Measurements from ENCODE around the gene JARID2. TPM values are rescaled to one million over a fixed set of nuclear protein-coding genes. Genes with fewer than 3 reads are reported as not detected.

The JARID2 gene
- total and polyA plus RNA-seq, 2 of the 8 experiments (the other 6 are each of a cell fraction or from before 2014, with no cell fraction given), result 60.1 to 239 TPM

DNA sequence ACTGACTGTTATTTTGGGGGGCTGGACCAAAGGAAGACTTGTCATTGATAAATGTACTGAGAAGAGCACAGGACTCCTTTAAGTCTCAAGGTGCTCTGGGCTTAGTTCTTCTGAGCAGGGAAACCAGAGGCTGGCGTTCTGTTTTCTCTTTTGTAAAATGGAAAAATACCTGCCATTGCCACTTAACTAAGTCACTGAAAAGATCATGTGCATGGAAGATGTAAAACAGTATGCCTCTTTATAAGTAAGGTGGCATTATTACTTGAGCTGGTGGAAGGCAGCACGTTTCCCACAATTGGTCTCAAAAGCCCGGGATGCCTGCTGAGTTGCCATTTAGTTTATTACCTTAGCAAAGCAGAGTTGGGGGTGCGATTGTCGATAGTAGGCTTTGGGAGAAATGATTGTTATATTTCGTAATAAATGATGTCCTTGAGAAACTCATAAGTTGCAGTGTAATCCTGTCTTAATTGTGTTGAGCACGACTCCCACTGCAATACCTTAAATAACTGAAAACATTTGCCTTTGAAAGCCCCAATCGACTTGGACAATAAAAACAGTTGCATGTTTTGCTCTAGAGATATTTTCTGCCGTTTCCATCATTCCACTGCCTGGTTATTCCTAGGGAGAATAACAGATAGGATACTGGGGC is 3.6 kb downstream of the JARID2 start:
- Histone ChIP-seq H3K4ac (replicated peaks; ENCODE audit: insufficient read length, low read depth, low read length) (no peak overlapping the region), H4K5ac (ENCODE audit: insufficient read length, low read depth, low read length) (no peak overlapping the region), H4K20me1 (replicated peaks in 1 of 2; ENCODE audit: control insufficient read depth in 1 of 2, insufficient read depth in 2 of 2, low read length in 2 of 2) (peaks cover 47 to 61% of the 10 kb centered on the region in 2 experiments), H3K18ac (ENCODE audit: extremely low read depth, low read length) (no peak overlapping the region), H4K8ac (ENCODE audit: extremely low read depth, insufficient read depth, low read length) (no peak overlapping the region), H2AK5ac (ENCODE audit: low read depth, low read length) (no peak overlapping the region), H3K56ac (replicated peaks; ENCODE audit: insufficient read length, low read depth, low read length) (no peak overlapping the region), H3K4me1 (replicated peaks in 1 of 4; ENCODE audit: control insufficient read depth in 3 of 4, insufficient read depth in 4 of 4, low read length in 3 of 4) (peaks cover 8 to 18% (median 11%) of the 10 kb centered on the region in 4 experiments), H2AFZ (ENCODE audit: low read length) (no peak overlapping the region), H2BK5ac (ENCODE audit: low read depth, low read length) (peak overlapping the region; percentile 76; the same call in 1 of the 2 replicates), H2BK120ac (replicated peaks; ENCODE audit: low read depth, low read length) (no peak overlapping the region), H3K27ac (ENCODE audit: low read depth, low read length) (no peak overlapping the region), H2BK15ac (ENCODE audit: low read length) (no peak overlapping the region), H3K14ac (ENCODE audit: insufficient read length) (no peak overlapping the region), H2BK12ac (ENCODE audit: low read depth, low read length) (no peak overlapping the region), H3K36me3 (ENCODE audit: control insufficient read depth in 2 of 4, insufficient read depth in 4 of 4, low read length in 3 of 4) (peaks cover 0 to 14% (median 5%) of the 10 kb centered on the region in 4 experiments; a peak in 2 of 8 replicates), H3K9ac (replicated peaks in 1 of 4; ENCODE audit: extremely low read depth in 1 of 4, low read depth in 3 of 4, low read length in 3 of 4) (peak overlapping the region in 2 of 4 experiments; percentile 17 to 26; a peak in 4 of 7 replicates), H3K27me3 (replicated peaks in 1 of 4; ENCODE audit: control insufficient read depth in 3 of 4, extremely low read depth in 1 of 4, insufficient read depth in 3 of 4, low read length in 3 of 4) (no peaks in the 10 kb centered on the region), H3K9me3 (ENCODE audit: insufficient read depth in 2 of 2, low read depth in 1 of 2, low read length in 1 of 2) (no peaks in the 10 kb centered on the region), H4K91ac (replicated peaks; ENCODE audit: insufficient read length, low read length) (no peak overlapping the region), H3K4me3 (ENCODE audit: extremely low read depth in 1 of 4, insufficient read depth in 2 of 4, low read depth in 3 of 4, low read length in 4 of 4) (peak overlapping the region; percentile 70 to 94 (median 78); a peak in 7 of 8 replicates), H3K4me2 (ENCODE audit: insufficient read depth in 1 of 2, low read depth in 2 of 2, low read length in 2 of 2) (peak overlapping the region; percentile 81 to 89), H3K79me1 (ENCODE audit: low read depth, low read length) (no peaks in the 10 kb centered on the region), H2BK20ac (ENCODE audit: low read length) (no peak overlapping the region), H3K23me2 (ENCODE audit: low read depth, low read length) (peaks cover 11% of the 10 kb centered on the region), H3K23ac (ENCODE audit: insufficient read length) (no peak overlapping the region), H3K79me2 (ENCODE audit: control insufficient read depth in 1 of 2, insufficient read depth in 2 of 2, low read length in 2 of 2) (peaks cover 82 to 85% of the 10 kb centered on the region in 2 experiments)
- no peak for DNase-seq (ENCODE audit: low read depth in 1 of 2, low spot score in 2 of 2)
- 33% methylated on average over 9 of the region's 9 CpGs; no CpG with 5 or more reads in 1 of the 2 experiments for WGBS, 2 experiments (ENCODE audit: extremely low coverage in 1 of 2, insufficient coverage in 1 of 2, insufficient read length in 1 of 2, insufficient replicate concordance in 2 of 2, low coverage in 1 of 2, low lambda C conversion rate in 2 of 2, missing lambda C conversion rate in 1 of 2)
- ChIA-PET CTCF (ENCODE audit: partially characterized antibody) (interaction anchor here (0.9 to 1.5 kb wide), 4 partner anchors 16 to 141 kb away, joined by 3 to 5 read pairs (median 4); no protein-coding TSS in a partner anchor), POLR2A (ENCODE audit: partially characterized antibody) (interaction anchor here (1.2 to 4.0 kb wide), 3 partner anchors 11 to 212 kb away, joined by 4 to 21 read pairs (median 4); no protein-coding TSS in a partner anchor)
- no peak for FAIRE-seq
- TF ChIP-seq SIRT6 (IDR thresholded peaks at IDR 0.05; ENCODE audit: low read length), result no peak
- TF ChIP-seq, protein P1, sequence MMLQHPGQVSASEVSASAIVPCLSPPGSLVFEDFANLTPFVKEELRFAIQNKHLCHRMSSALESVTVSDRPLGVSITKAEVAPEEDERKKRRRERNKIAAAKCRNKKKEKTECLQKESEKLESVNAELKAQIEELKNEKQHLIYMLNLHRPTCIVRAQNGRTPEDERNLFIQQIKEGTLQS (IDR thresholded peaks at IDR 0.05; ENCODE audit: insufficient read depth, low read depth, low read length), result no peak
- no peak for TF ChIP-seq CTBP2 (IDR thresholded peaks at IDR 0.05; ENCODE audit: borderline replicate concordance, insufficient read depth, insufficient read length, low read length)
- no peak for TF ChIP-seq KDM1A (IDR thresholded peaks at IDR 0.05; ENCODE audit: borderline replicate concordance, low read length)
- no peak for TF ChIP-seq RAD21 (IDR thresholded peaks at IDR 0.05 in 1 of 2, conservative IDR thresholded peaks at IDR 0.05 in 1 of 2; ENCODE audit: low read depth in 2 of 2, low read length in 2 of 2)
- TF ChIP-seq TAF7 (optimal IDR thresholded peaks at IDR 0.05; ENCODE audit: borderline replicate concordance, low read depth, low read length), result no peak
- TF ChIP-seq FOSL1 (IDR thresholded peaks at IDR 0.05; ENCODE audit: insufficient read depth, low read depth, low read length), result no peak
- TF ChIP-seq RNF2 (IDR thresholded peaks at IDR 0.05; ENCODE audit: borderline replicate concordance, low read depth, low read length, missing control alignments, poor library complexity, severe bottlenecking), result no peak
- no peak for TF ChIP-seq POLR2A (IDR thresholded peaks at IDR 0.05; ENCODE audit: control extremely low read depth in 1 of 2, low read depth in 2 of 2, low read length in 2 of 2)
- no peak for TF ChIP-seq PHF8 (conservative IDR thresholded peaks at IDR 0.05; ENCODE audit: low read depth, low read length)
